Measurements from ENCODE around the gene HBE1. TPM values are rescaled to one million over a fixed set of nuclear protein-coding genes. Genes with fewer than 3 reads are reported as not detected.

HBE1 gene
- total RNA-seq, 1 donor from 2014 or later = not detected

GRCh38 chr11:5234381-5234834, 35.3 kb downstream of the HBE1 start, which contains the start of gene HBD:
TSS of gene HBD (minus strand) at chr11:5234483. CDS start at chr11:5234433, 50 bp downstream.
- DNase-seq (ENCODE audit: low read depth in 2 of 2) = peak in 1 of 2 donors; percentile 4

- no peak for DNase-seq (ENCODE audit: low read depth in 2 of 2)
Observed at GRCh38 chr11:5233307-5233706, 36.4 kb downstream of the HBE1 start.

- DNase-seq (ENCODE audit: low read depth in 2 of 2) = no peak
Observed at GRCh38 chr11:5232821-5233220, 36.9 kb downstream of the HBE1 start.

GRCh38 chr11:5232176-5232575, 37.6 kb downstream of the HBE1 start:
- DNase-seq (ENCODE audit: low read depth in 2 of 2) = no peak

GRCh38 chr11:5231111-5231510, 38.6 kb downstream of the HBE1 start:
- no peak for DNase-seq (ENCODE audit: low read depth in 2 of 2)

- DNase-seq (ENCODE audit: low read depth in 2 of 2) = no peak
Observed at GRCh38 chr11:5230266-5230665, 39.5 kb downstream of the HBE1 start.

GRCh38 chr11:5229796-5230195, 39.9 kb downstream of the HBE1 start:
- DNase-seq (ENCODE audit: low read depth in 2 of 2) = no peak

GRCh38 chr11:5229356-5229755, 40.4 kb downstream of the HBE1 start:
- DNase-seq (ENCODE audit: low read depth in 2 of 2) = no peak

GRCh38 chr11:5228124-5228523, 41.6 kb downstream of the HBE1 start:
- DNase-seq (ENCODE audit: low read depth in 2 of 2) = no peak

- no peak for DNase-seq (ENCODE audit: low read depth in 2 of 2)
Observed at GRCh38 chr11:5227681-5228080, 42.1 kb downstream of the HBE1 start.

GRCh38 chr11:5226732-5227310, 42.9 kb downstream of the HBE1 start, which contains the start of gene HBB:
TSS of gene HBB (minus strand) at chr11:5227071. CDS start at chr11:5227021, 50 bp downstream.
- no peak for DNase-seq (ENCODE audit: low read depth in 2 of 2)

GRCh38 chr11:5225480-5225871, 44.3 kb downstream of the HBE1 start:
- no peak for DNase-seq (ENCODE audit: low read depth in 2 of 2)

- DNase-seq (ENCODE audit: low read depth in 2 of 2) = no peak
Observed at GRCh38 chr11:5224538-5225479, 44.9 kb downstream of the HBE1 start.

- no peak for DNase-seq (ENCODE audit: low read depth in 2 of 2)
Observed at GRCh38 chr11:5223686-5224085, 46.1 kb downstream of the HBE1 start.

GRCh38 chr11:5223146-5223545, 46.6 kb downstream of the HBE1 start:
- no peak for DNase-seq (ENCODE audit: low read depth in 2 of 2)

Other genes starting within 250 kb of the HBE1 start
- not detected in 2 replicates for gene OR52J3, start 223.4 kb downstream of the HBE1 start, total RNA-seq
- gene OR52E2, start 210.3 kb downstream of the HBE1 start, total RNA-seq = not detected in 2 replicates
- not detected in 2 replicates for gene OR52E1, start 200.4 kb downstream of the HBE1 start, total RNA-seq
- gene OR52A5, start 131.6 kb downstream of the HBE1 start, total RNA-seq = not detected in 2 replicates
- not detected in 2 replicates for gene OR52A1, start 115.2 kb downstream of the HBE1 start, total RNA-seq
- not detected in 2 replicates for gene OR51V1, start 69.3 kb downstream of the HBE1 start, total RNA-seq
- not detected in 2 replicates for gene HBB, start 42.9 kb downstream of the HBE1 start, total RNA-seq
- not detected in 2 replicates for gene HBD, start 35.5 kb downstream of the HBE1 start, total RNA-seq
- gene HBG1, start 20.1 kb downstream of the HBE1 start, total RNA-seq = not detected in 2 replicates
- not detected in 2 replicates for gene HBG2, start 15.2 kb downstream of the HBE1 start, total RNA-seq
- gene OR51B4, start 32.0 kb upstream of the HBE1 start, total RNA-seq = not detected in 2 replicates
- not detected in 2 replicates for gene OR51B2, start 54.4 kb upstream of the HBE1 start, total RNA-seq
- not detected in 2 replicates for gene OR51B5, start 73.6 kb upstream of the HBE1 start, total RNA-seq
- not detected in 2 replicates for gene OR51B6, start 81.6 kb upstream of the HBE1 start, total RNA-seq
- not detected in 2 replicates for gene OR51M1, start 113.9 kb upstream of the HBE1 start, total RNA-seq
- not detected in 2 replicates for gene OR51Q1, start 152.2 kb upstream of the HBE1 start, total RNA-seq
- not detected in 2 replicates for gene OR51I1, start 171.6 kb upstream of the HBE1 start, total RNA-seq
- gene OR51I2, start 179.4 kb upstream of the HBE1 start, total RNA-seq = not detected in 2 replicates
- gene OR52D1, start 218.7 kb upstream of the HBE1 start, total RNA-seq = not detected in 2 replicates
- gene UBQLN3, start 240.0 kb upstream of the HBE1 start, total RNA-seq = not detected in 2 replicates
- gene UBQLNL, start 246.8 kb upstream of the HBE1 start, total RNA-seq = under 0.01 TPM in 1 of 2 replicates, not detected in the other

All from lung microvascular endothelial cell (primary cell).